Measurements from ENCODE around the gene COG1.

GRCh38 chr17:73158133-73158532 is 34.7 kb upstream of the COG1 start:
- TF ChIP-seq CTCF (IDR thresholded peaks at IDR 0.05) (no peak), TCF7L2 (IDR thresholded peaks at IDR 0.05; ENCODE audit: low read depth, low read length) (no peak), REST (IDR thresholded peaks at IDR 0.05; ENCODE audit: insufficient read depth in 1 of 2, low read depth in 2 of 2, low read length in 1 of 2) (no peak), POLR2AphosphoS5 (IDR thresholded peaks at IDR 0.05; ENCODE audit: low read depth, low read length) (no peak), SIN3A (IDR thresholded peaks at IDR 0.05; ENCODE audit: borderline replicate concordance, insufficient read depth, low read depth, low read length) (no peak)

Measured in Panc1 (cell line).